Suprapubic skin (tissue), 4 donors: ENCODE data around the gene LITAF. TPM values are rescaled to one million over a fixed set of nuclear protein-coding genes. Genes with fewer than 3 reads are reported as not detected.

Source experiments
- DNase-seq, 2 donors: peaks; one replicate each; pipeline ENCODE4 v3.0.0-alpha.2; 2019; ENCODE audit warnings: low spot score in 2 of 2
- H3K27ac ChIP-seq: fragments of 200-600 bp; sonication (generic); one replicate; pipeline ENCODE4 v1.5.1; 2019
- H3K27me3 ChIP-seq: fragments of 200-600 bp; sonication (generic); one replicate; pipeline ENCODE4 v1.5.1; 2019
- H3K36me3 ChIP-seq: fragments of 200-600 bp; sonication (generic); one replicate; pipeline ENCODE4 v1.5.1; 2019
- H3K4me1 ChIP-seq: fragments of 200-600 bp; sonication (generic); one replicate; pipeline ENCODE4 v1.5.1; 2019
- H3K4me3 ChIP-seq: fragments of 200-600 bp; sonication (generic); one replicate; pipeline ENCODE4 v1.5.1; 2019; ENCODE audit warnings: mild to moderate bottlenecking
- H3K9me3 ChIP-seq: fragments of 200-600 bp; sonication (generic); one replicate; pipeline ENCODE4 v1.5.1; 2019
- CTCF ChIP-seq, 2 donors: fragments of 200-600 bp in 1 of 2; fragments of 450-650 bp in 1 of 2; sonication (generic) in 1 of 2; IDR thresholded peaks; one replicate each; pipeline ENCODE4 v1.5.1; 2016 to 2019; ENCODE audit warnings: antibody characterized with exemption in 2 of 2, mild to moderate bottlenecking in 1 of 2, moderate library complexity in 1 of 2
- EP300 ChIP-seq: sonication (generic); formaldehyde crosslinking; IDR thresholded peaks from one replicate; pipeline ENCODE4 v1.6.1; 2017; ENCODE audit warnings: antibody characterized with exemption
- POLR2A ChIP-seq, 2 donors: fragments of 450-650 bp; IDR thresholded peaks; one replicate each; pipeline ENCODE4 v1.6.1; 2017; ENCODE audit warnings: antibody characterized with exemption in 2 of 2, mild to moderate bottlenecking in 2 of 2, moderate library complexity in 2 of 2
- POLR2AphosphoS5 ChIP-seq, 3 donors: sonication (generic); formaldehyde crosslinking; IDR thresholded peaks; one replicate each; pipeline ENCODE4 v1.6.1; 2017; ENCODE audit warnings: antibody characterized with exemption in 3 of 3
- WGBS: methylation state at CpG from one replicate; pipeline ENCODE4 v1.1.5; 2018; 5-methylcytosine and 5-hydroxymethylcytosine counted together
- total RNA-seq, 4 donors: library from RNA; depleted of rRNA; stranded (reverse); fragments of >200 nt; gene quantifications; one replicate each; pipeline ENCODE4 v1.1.0, GENCODE V29; 2016

LITAF gene
- total RNA-seq, 4 donors from 2014 or later: 48.8 to 82.2 (median 72.8) TPM

GRCh38 chr16:11552440-11552839 lies 34.3 kb downstream of the LITAF start:
- Histone ChIP-seq H3K4me3 (no peak overlapping the region), H3K36me3 (peaks cover 67% of the 10 kb centered on the region), H3K27ac (peak overlapping the region; percentile 37), H3K9me3 (peaks cover 7% of the 10 kb centered on the region), H3K27me3 (no peaks in the 10 kb centered on the region), H3K4me1 (peaks cover 22% of the 10 kb centered on the region)
- 53% methylated on average over 8 of the region's 8 CpGs for WGBS
- TF ChIP-seq EP300 (no peak), CTCF (IDR thresholded peaks at IDR 0.05) (no peak), POLR2A (IDR thresholded peaks at IDR 0.05) (no peak), POLR2AphosphoS5 (IDR thresholded peaks at IDR 0.05) (no peak)
- no peak for DNase-seq

DNA sequence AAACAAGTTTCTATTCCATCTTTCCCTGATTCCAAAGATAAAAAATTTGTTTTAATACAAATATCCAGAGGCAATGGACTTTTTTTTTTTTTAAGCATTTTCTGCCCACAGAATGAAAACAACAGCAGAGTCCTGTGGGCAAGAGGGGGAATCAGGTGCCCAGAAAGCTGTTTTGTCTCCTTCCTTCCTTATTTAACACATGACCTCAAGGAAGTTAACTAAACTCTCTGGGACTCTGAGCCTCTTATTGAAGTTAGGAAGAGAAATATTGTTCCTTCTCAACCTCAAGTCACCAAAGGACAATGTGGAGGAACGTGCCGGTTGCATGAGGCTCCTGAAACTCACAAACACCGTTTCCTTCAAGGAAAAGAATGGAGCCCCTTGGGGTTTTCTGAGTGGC lies 34.9 kb downstream of the LITAF start:
- DNase-seq: no peak
- Histone ChIP-seq H3K4me3 (no peak overlapping the region), H3K4me1 (peaks cover 19% of the 10 kb centered on the region), H3K36me3 (peaks cover 67% of the 10 kb centered on the region), H3K27me3 (no peaks in the 10 kb centered on the region), H3K27ac (peak overlapping the region; percentile 37), H3K9me3 (peaks cover 7% of the 10 kb centered on the region)
- 62% methylated on average over 3 of the region's 3 CpGs for WGBS
- no peak for TF ChIP-seq POLR2A (IDR thresholded peaks at IDR 0.05)
- no peak for TF ChIP-seq CTCF (IDR thresholded peaks at IDR 0.05)
- TF ChIP-seq EP300: no peak
- no peak for TF ChIP-seq POLR2AphosphoS5 (IDR thresholded peaks at IDR 0.05)

DNA sequence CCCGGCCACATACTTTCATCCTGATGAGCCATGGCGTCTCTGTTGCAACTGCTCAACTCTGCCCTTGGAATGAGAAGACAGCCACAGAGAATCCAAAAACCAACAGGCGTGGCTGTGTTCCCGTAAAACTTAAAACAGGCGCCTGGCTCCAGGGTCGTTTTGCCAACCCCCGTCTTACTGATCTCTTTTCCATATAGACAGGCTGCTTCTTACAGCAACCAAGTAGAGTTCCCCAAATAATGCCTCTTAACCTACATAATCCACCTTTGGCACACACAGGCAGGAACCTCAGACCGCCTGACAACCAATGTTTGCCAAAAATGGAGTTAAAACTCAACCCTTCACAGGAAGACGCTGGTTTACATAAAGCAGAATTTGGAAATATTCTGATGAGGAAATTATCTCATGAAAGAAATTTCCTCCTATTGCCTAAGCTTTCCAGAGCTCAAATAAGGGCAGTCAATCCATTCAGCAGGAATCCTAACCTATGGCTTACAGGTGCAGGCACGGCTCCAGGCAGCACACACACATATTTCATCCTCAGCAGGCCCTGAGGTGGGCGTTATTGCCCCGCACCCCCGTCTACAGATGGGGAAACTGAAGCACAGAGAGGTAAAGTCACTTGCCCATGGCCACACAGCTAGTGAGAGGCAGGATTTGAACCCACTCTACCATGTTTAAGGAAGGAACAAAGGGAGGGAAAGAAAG lies 35.8 kb downstream of the LITAF start:
- Histone ChIP-seq H3K27me3 (no peaks in the 10 kb centered on the region), H3K9me3 (peaks cover 1% of the 10 kb centered on the region), H3K36me3 (peaks cover 59% of the 10 kb centered on the region), H3K4me3 (no peak overlapping the region), H3K4me1 (peaks cover 19% of the 10 kb centered on the region), H3K27ac (peak overlapping the region; percentile 49)
- TF ChIP-seq POLR2AphosphoS5 (IDR thresholded peaks at IDR 0.05): no peak
- DNase-seq: no peak
- 59% methylated on average over 10 of the region's 13 CpGs for WGBS

- Histone ChIP-seq H3K4me1 (peaks cover 13% of the 10 kb centered on the region), H3K27ac (no peak overlapping the region), H3K27me3 (no peaks in the 10 kb centered on the region), H3K9me3 (no peaks in the 10 kb centered on the region), H3K4me3 (no peak overlapping the region), H3K36me3 (peaks cover 25% of the 10 kb centered on the region)
- DNase-seq: no peak
- WGBS: 55% methylated on average over 13 of the region's 13 CpGs
- TF ChIP-seq POLR2A (IDR thresholded peaks at IDR 0.05) (no peak), EP300 (no peak), CTCF (IDR thresholded peaks at IDR 0.05) (no peak), POLR2AphosphoS5 (IDR thresholded peaks at IDR 0.05) (no peak)
Observed at GRCh38 chr16:11547118-11547916, 39.4 kb downstream of the LITAF start.

- Histone ChIP-seq H3K9me3 (no peaks in the 10 kb centered on the region), H3K4me1 (peaks cover 9% of the 10 kb centered on the region), H3K4me3 (no peak overlapping the region), H3K27me3 (no peaks in the 10 kb centered on the region), H3K36me3 (peaks cover 21% of the 10 kb centered on the region), H3K27ac (peak overlapping the region; percentile 8)
- no peak for TF ChIP-seq EP300
- TF ChIP-seq POLR2AphosphoS5 (IDR thresholded peaks at IDR 0.05): no peak
- TF ChIP-seq POLR2A (IDR thresholded peaks at IDR 0.05): no peak
- WGBS: 35% methylated on average over 5 of the region's 5 CpGs
- DNase-seq: no peak
Observed at GRCh38 chr16:11546608-11547061, 40.1 kb downstream of the LITAF start.
